HEK293 (cell line): ENCODE measurements around the gene VAMP8.
A peak's percentile ranks its signal among the peaks of the same experiment; 100 is the strongest.

ENCODE experiments used
- CTCF ChIA-PET: fragments of 350-600 bp; formaldehyde crosslinking; extraction: SDS; loops from one replicate; lab custom pipeline; 2021; ENCODE audit warnings: antibody characterized with exemption; lab: Yijun Ruan, JAX
- POLR2A ChIA-PET: fragments of 300-600 bp; formaldehyde crosslinking; extraction: SDS; loops from one replicate; lab custom pipeline; 2020; ENCODE audit warnings: antibody characterized with exemption, inconsistent platforms; lab: Yijun Ruan, JAX
- H3K27ac ChIP-seq: fragments of 200-500 bp; sonication (Bioruptor generic); 2 replicates; pipeline ENCODE4 v1.5.1; 2014; ENCODE audit warnings: low read depth, low read length, control low read depth, inconsistent platforms; ENCODE audit errors: extremely low read depth
- H3K36me3 ChIP-seq, 2 experiments: fragments of 200-500 bp in 1 of 2; sonication (Bioruptor generic) in 1 of 2; 1 replicate in 1 of 2; 2 replicates in 1 of 2; pipeline ENCODE4 v1.5.1; 2014 to 2017; ENCODE audit warnings: inconsistent platforms in 2 of 2, low read length in 2 of 2; ENCODE audit not compliant: control insufficient read depth in 2 of 2, insufficient read depth in 1 of 2
- H3K4me1 ChIP-seq: fragments of 200-500 bp; sonication (Bioruptor generic); 2 replicates; pipeline ENCODE4 v1.5.1; 2014; ENCODE audit warnings: mild to moderate bottlenecking, low read length, inconsistent platforms; ENCODE audit not compliant: control insufficient read depth, insufficient read depth
- H3K4me3 ChIP-seq: 2 replicates; pipeline ENCODE4 v1.5.1; 2011; ENCODE audit warnings: low read depth, mild to moderate bottlenecking, control low read depth, low read length, moderate library complexity
- H3K9me3 ChIP-seq: fragments of 200-500 bp; sonication (Bioruptor generic); 2 replicates; pipeline ENCODE4 v1.5.1; 2014; ENCODE audit warnings: low read depth, low read length, inconsistent platforms; ENCODE audit not compliant: control insufficient read depth, insufficient read depth
- KLF1 ChIP-seq: fragments of 450-650 bp; formaldehyde crosslinking; IDR thresholded peaks from 2 replicates; pipeline ENCODE4 v1.5.1; 2016; ENCODE audit warnings: missing biosample characterization, missing genetic modification characterization
- PRDM1 ChIP-seq: fragments of 450-650 bp; formaldehyde crosslinking; IDR thresholded peaks from 2 replicates; pipeline ENCODE4; 2016; ENCODE audit warnings: missing biosample characterization, missing genetic modification characterization
- SCRT2 ChIP-seq: fragments of 450-650 bp; formaldehyde crosslinking; IDR thresholded peaks from 2 replicates; pipeline ENCODE4 v1.5.1; 2016; ENCODE audit warnings: missing biosample characterization, missing genetic modification characterization
- TCF7L2 ChIP-seq: IDR thresholded peaks from 2 replicates; pipeline ENCODE4 v1.6.1; 2011; ENCODE audit warnings: low read depth, mild to moderate bottlenecking, inconsistent platforms, low read length, moderate library complexity, borderline replicate concordance
- TRIM28 ChIP-seq: IDR thresholded peaks from 2 replicates; pipeline ENCODE4 v1.6.1; 2011; ENCODE audit warnings: low read length, control low read depth, borderline replicate concordance
- ZBTB8A ChIP-seq: fragments of 450-650 bp; formaldehyde crosslinking; IDR thresholded peaks from 2 replicates; pipeline ENCODE4 v1.5.1; 2016; ENCODE audit warnings: missing biosample characterization, missing genetic modification characterization
- ZFP37 ChIP-seq: fragments of 450-650 bp; formaldehyde crosslinking; IDR thresholded peaks from 2 replicates; pipeline ENCODE4 v1.5.1; 2016; ENCODE audit warnings: missing biosample characterization, missing genetic modification characterization
- ZNF112 ChIP-seq: fragments of 450-650 bp; formaldehyde crosslinking; IDR thresholded peaks from 2 replicates; pipeline ENCODE4 v1.5.0; 2017; ENCODE audit warnings: missing biosample characterization, missing genetic modification characterization
- ZNF121 ChIP-seq: fragments of 450-650 bp; formaldehyde crosslinking; IDR thresholded peaks from 2 replicates; pipeline ENCODE4 v1.5.1; 2016; ENCODE audit warnings: missing biosample characterization, missing genetic modification characterization
- ZNF184 ChIP-seq: fragments of 450-650 bp; IDR thresholded peaks from 2 replicates; pipeline ENCODE4 v1.5.1; 2018; ENCODE audit warnings: missing biosample characterization, mild to moderate bottlenecking, missing genetic modification characterization
- ZNF221 ChIP-seq: fragments of 450-650 bp; formaldehyde crosslinking; IDR thresholded peaks from 2 replicates; pipeline ENCODE4 v1.5.1; 2017; ENCODE audit warnings: missing biosample characterization, missing genetic modification characterization, borderline replicate concordance
- ZNF266 ChIP-seq: fragments of 450-650 bp; formaldehyde crosslinking; IDR thresholded peaks from 2 replicates; pipeline ENCODE4 v1.5.1; 2016; ENCODE audit warnings: missing biosample characterization, missing genetic modification characterization, low read depth
- ZNF280C ChIP-seq: fragments of 450-650 bp; formaldehyde crosslinking; IDR thresholded peaks from 2 replicates; pipeline ENCODE4 v1.5.1; 2016; ENCODE audit warnings: missing biosample characterization, missing genetic modification characterization
- ZNF366 ChIP-seq: fragments of 450-650 bp; formaldehyde crosslinking; conservative IDR thresholded peaks from 2 replicates; pipeline ENCODE4 v1.5.1; 2016; ENCODE audit warnings: missing biosample characterization, missing genetic modification characterization
- ZNF449 ChIP-seq: fragments of 450-650 bp; formaldehyde crosslinking; IDR thresholded peaks from 2 replicates; pipeline ENCODE4 v1.5.1; 2017; ENCODE audit warnings: missing biosample characterization, mild to moderate bottlenecking, missing genetic modification characterization, moderate library complexity
- ZNF596 ChIP-seq: fragments of 450-650 bp; IDR thresholded peaks from 2 replicates; pipeline ENCODE4 v1.5.0; 2018; ENCODE audit warnings: missing biosample characterization, mild to moderate bottlenecking, missing genetic modification characterization, moderate library complexity
- ZNF623 ChIP-seq: fragments of 450-650 bp; formaldehyde crosslinking; IDR thresholded peaks from 2 replicates; pipeline ENCODE4 v1.5.1; 2016; ENCODE audit warnings: missing biosample characterization, missing genetic modification characterization
- ZNF654 ChIP-seq: fragments of 450-650 bp; formaldehyde crosslinking; IDR thresholded peaks from 2 replicates; pipeline ENCODE4 v1.5.1; 2016; ENCODE audit warnings: low read depth, missing biosample characterization, missing genetic modification characterization
- ZSCAN23 ChIP-seq: fragments of 450-650 bp; formaldehyde crosslinking; IDR thresholded peaks from 2 replicates; pipeline ENCODE4 v1.5.1; 2016; ENCODE audit warnings: missing biosample characterization, missing genetic modification characterization
- TF ChIP-seq, protein P1 (sequence below): fragments of 450-650 bp; formaldehyde crosslinking; IDR thresholded peaks from 2 replicates; pipeline ENCODE4 v1.5.1; 2016; ENCODE audit warnings: missing biosample characterization, missing genetic modification characterization
- TF ChIP-seq, protein P2 (sequence below): fragments of 450-650 bp; formaldehyde crosslinking; IDR thresholded peaks from 2 replicates; pipeline ENCODE4 v1.5.1; 2017; ENCODE audit warnings: missing biosample characterization, missing genetic modification characterization

VAMP8 gene

DNA sequence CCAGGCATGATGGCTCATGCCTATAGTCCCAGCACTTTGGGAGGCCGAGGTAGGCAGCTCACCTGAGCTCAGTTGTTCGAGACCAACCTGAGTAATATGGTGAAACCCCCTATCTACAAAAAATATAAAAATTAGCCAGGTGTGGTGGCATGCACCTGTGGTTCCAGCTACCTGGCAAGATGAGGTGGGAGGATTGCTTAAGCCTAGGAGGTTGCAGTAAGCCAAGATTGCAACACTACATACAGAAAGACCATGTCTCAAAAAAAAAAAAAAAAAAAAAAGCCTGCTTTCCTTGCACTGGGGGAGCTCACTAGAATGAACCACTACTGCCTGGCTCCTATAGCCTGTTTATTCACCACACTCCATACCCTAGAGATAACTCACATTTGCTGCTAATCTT lies 45.8 kb upstream of the VAMP8 start:
- no peaks in the 10 kb centered on the region for H3K4me1 ChIP-seq

DNA sequence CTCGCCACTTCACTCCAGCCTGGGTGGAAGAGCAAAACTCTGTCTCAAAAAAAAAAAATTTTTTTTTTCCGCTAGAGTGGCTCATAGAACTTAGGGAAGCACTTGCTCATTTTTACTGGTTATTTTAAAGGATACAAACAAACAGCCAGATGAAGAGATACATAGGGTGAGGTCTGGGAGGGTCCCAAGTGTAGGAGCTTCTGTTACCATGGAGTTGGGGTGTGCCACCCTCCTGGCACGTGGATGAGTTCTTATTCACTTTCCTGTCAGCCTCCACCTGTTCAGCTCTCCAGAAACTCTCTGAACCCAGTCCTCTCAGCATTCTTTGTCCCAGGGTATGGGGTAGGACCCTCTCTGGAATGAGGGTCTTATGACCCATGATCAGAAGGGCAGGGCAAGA lies 43.3 kb upstream of the VAMP8 start:
- H3K27ac ChIP-seq = no peak overlapping the region
- ChIA-PET CTCF (interaction anchor here (9.1 kb wide), 1 partner anchor 114 kb away, joined by 73 read pairs; the partner anchor contains the start of gene SH2D6), POLR2A (interaction anchor here (0.6 to 1.5 kb wide), 2 partner anchors 11 to 771 kb away, joined by 4 to 6 read pairs; no protein-coding TSS in a partner anchor)
- H3K36me3 ChIP-seq = no peaks in the 10 kb centered on the region
- TF ChIP-seq TRIM28 (no peak), KLF1 (peak; percentile 80)
- H3K9me3 ChIP-seq = no peaks in the 10 kb centered on the region
- H3K4me3 ChIP-seq = no peak overlapping the region
- H3K4me1 ChIP-seq = 0 out of 2 replicates have a peak, but pooled peaks cover 2% of the 10 kb centered on the region

More for the DNA sequence above, 45.8 kb upstream of the VAMP8 start:
- TF ChIP-seq ZNF596 (tag by site-specific recombination) = no peak
- no peak for TF ChIP-seq ZNF366 (tag by site-specific recombination)
- CTCF ChIA-PET = interaction anchor here (0.6 kb wide), 1 partner anchor 226 kb away, joined by 3 read pairs; no protein-coding TSS in a partner anchor
- Histone ChIP-seq H3K27ac (no peak overlapping the region), H3K4me3 (no peak overlapping the region), H3K9me3 (no peaks in the 10 kb centered on the region), H3K36me3 (no peaks in the 10 kb centered on the region)
- POLR2A ChIA-PET = interaction anchor here (0.7 to 1.6 kb wide), 3 partner anchors 8 to 110 kb away, joined by 3 to 11 read pairs (median 6); no protein-coding TSS in a partner anchor

GRCh38 chr2:85534881-85535280 lies 42.5 kb upstream of the VAMP8 start:
- CTCF ChIA-PET = interaction anchor here (9.1 kb wide), 1 partner anchor 115 kb away, joined by 73 read pairs; the partner anchor contains the start of gene SH2D6
- H3K4me3 ChIP-seq = no peak overlapping the region
- POLR2A ChIA-PET = interaction anchor here (1.0 to 1.5 kb wide), 4 partner anchors 10 to 97 kb away, joined by 3 to 6 read pairs (median 4); partner anchors contain the start of gene C2orf68
- peaks cover 0 to 4% of the 10 kb centered on the region in 2 experiments; a peak in 1 of 3 replicates for H3K36me3 ChIP-seq
- no peak overlapping the region for H3K27ac ChIP-seq
- H3K4me1 ChIP-seq = 0 out of 2 replicates have a peak, but pooled peaks cover 2% of the 10 kb centered on the region
- TF ChIP-seq TCF7L2 (no peak), ZNF280C (tag by site-specific recombination) (no peak), ZNF221 (tag by site-specific recombination) (no peak), ZNF654 (tag by site-specific recombination) (no peak), ZFP37 (tag by site-specific recombination) (no peak), ZNF112 (tag by site-specific recombination) (no peak), SCRT2 (tag by site-specific recombination) (no peak), PRDM1 (no peak), ZBTB8A (tag by site-specific recombination) (no peak), ZNF623 (tag by site-specific recombination) (no peak), ZNF449 (tag by site-specific recombination) (no peak), ZSCAN23 (tag by site-specific recombination) (no peak), ZNF121 (tag by site-specific recombination) (no peak), ZNF184 (tag by site-specific recombination) (no peak), ZNF266 (tag by site-specific recombination) (no peak)
- TF ChIP-seq, protein P1, sequence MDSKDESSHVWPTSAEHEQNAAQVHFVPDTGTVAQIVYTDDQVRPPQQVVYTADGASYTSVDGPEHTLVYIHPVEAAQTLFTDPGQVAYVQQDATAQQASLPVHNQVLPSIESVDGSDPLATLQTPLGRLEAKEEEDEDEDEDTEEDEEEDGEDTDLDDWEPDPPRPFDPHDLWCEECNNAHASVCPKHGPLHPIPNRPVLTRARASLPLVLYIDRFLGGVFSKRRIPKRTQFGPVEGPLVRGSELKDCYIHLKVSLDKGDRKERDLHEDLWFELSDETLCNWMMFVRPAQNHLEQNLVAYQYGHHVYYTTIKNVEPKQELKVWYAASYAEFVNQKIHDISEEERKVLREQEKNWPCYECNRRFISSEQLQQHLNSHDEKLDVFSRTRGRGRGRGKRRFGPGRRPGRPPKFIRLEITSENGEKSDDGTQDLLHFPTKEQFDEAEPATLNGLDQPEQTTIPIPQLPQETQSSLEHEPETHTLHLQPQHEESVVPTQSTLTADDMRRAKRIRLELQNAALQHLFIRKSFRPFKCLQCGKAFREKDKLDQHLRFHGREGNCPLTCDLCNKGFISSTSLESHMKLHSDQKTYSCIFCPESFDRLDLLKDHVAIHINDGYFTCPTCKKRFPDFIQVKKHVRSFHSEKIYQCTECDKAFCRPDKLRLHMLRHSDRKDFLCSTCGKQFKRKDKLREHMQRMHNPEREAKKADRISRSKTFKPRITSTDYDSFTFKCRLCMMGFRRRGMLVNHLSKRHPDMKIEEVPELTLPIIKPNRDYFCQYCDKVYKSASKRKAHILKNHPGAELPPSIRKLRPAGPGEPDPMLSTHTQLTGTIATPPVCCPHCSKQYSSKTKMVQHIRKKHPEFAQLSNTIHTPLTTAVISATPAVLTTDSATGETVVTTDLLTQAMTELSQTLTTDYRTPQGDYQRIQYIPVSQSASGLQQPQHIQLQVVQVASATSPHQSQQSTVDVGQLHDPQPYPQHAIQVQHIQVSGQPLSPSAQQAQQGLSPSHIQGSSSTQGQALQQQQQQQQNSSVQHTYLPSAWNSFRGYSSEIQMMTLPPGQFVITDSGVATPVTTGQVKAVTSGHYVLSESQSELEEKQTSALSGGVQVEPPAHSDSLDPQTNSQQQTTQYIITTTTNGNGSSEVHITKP = no peak
- TF ChIP-seq, protein P2, sequence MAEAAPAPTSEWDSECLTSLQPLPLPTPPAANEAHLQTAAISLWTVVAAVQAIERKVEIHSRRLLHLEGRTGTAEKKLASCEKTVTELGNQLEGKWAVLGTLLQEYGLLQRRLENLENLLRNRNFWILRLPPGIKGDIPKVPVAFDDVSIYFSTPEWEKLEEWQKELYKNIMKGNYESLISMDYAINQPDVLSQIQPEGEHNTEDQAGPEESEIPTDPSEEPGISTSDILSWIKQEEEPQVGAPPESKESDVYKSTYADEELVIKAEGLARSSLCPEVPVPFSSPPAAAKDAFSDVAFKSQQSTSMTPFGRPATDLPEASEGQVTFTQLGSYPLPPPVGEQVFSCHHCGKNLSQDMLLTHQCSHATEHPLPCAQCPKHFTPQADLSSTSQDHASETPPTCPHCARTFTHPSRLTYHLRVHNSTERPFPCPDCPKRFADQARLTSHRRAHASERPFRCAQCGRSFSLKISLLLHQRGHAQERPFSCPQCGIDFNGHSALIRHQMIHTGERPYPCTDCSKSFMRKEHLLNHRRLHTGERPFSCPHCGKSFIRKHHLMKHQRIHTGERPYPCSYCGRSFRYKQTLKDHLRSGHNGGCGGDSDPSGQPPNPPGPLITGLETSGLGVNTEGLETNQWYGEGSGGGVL (tag by site-specific recombination) = no peak
- no peaks in the 10 kb centered on the region for H3K9me3 ChIP-seq
